HUES64 (cell line): ENCODE results near the gene COA3.

Experiments
- H3K27ac ChIP-seq: 2 replicates; pipeline ENCODE4 v1.7.0; 2013; ENCODE audit warnings: low read depth, low read length, inconsistent platforms
- H3K27me3 ChIP-seq: 2 replicates; pipeline ENCODE4 v1.6.1; 2013; ENCODE audit warnings: mild to moderate bottlenecking, low read length; ENCODE audit not compliant: insufficient read depth
- H3K36me3 ChIP-seq: 2 replicates; pipeline ENCODE4 v1.6.1; 2013; ENCODE audit warnings: mild to moderate bottlenecking, low read length; ENCODE audit not compliant: insufficient read depth
- H3K4me1 ChIP-seq: 2 replicates; pipeline ENCODE4 v1.6.1; 2013; ENCODE audit warnings: mild to moderate bottlenecking, low read length, moderate library complexity; ENCODE audit not compliant: insufficient read depth
- H3K4me3 ChIP-seq: 2 replicates; pipeline ENCODE4 v1.5.1; 2013; ENCODE audit warnings: mild to moderate bottlenecking, low read length, moderate library complexity
- H3K9ac ChIP-seq: 2 replicates; pipeline ENCODE4 v1.6.1; 2013; ENCODE audit warnings: mild to moderate bottlenecking, low read depth, low read length
- H3K9me3 ChIP-seq: 2 replicates; pipeline ENCODE4 v1.6.1; 2013; ENCODE audit warnings: low read depth, low read length; ENCODE audit not compliant: insufficient read depth
- WGBS: fragments of 150-250, 120-280 bp; methylation state at CpG from one replicate; pipeline ENCODE4 v1.1.7; 2013; ENCODE audit warnings: missing lambda C conversion rate; 5-methylcytosine and 5-hydroxymethylcytosine counted together

Gene COA3

DNA sequence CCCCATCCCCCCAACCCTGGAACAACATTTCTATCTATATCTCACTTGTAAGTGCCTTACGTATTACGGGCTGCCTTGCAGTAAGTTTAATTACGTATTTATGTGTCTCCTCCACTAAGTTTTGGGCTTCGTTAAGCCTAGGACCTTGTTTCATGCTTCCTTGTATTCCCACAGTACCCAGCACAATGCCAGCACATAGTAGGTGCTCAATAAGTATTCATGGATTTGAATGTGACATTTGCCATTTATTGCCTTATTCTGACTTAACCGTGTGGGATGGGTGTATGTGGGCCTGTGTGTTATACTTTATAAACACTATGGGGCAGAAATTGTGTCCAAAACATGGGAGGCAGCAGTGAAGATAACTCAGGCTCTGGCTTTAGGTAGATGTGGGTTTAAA, 6.0 kb downstream of the COA3 start:
- H3K27ac ChIP-seq: no peak overlapping the region
- H3K4me3 ChIP-seq: no peak overlapping the region
- WGBS: 89% methylated on average over 5 of the region's 5 CpGs

DNA sequence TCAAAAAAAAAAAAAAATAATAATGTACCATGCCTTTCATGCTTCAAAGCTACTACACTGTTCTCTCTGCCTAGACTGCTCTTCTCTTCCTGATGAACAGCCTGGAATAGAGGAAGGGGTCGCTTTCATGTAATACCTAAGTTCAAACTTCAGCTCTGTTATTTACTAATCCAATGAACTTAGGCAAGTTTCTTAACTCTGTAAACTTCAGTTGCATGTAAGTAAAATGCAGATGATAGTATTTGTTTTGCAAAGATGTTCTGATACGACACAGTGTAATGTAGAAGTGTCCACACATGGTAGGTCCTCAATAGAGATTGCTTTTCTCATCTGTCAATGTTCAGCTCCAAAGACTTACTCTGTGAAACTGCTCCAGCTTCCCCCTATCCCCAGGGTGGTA, 6.6 kb downstream of the COA3 start:
- H3K36me3 ChIP-seq: peaks cover 13% of the 10 kb centered on the region; the same call in 1 of the 2 replicates
- H3K4me3 ChIP-seq: no peak overlapping the region
- no peaks in the 10 kb centered on the region for H3K4me1 ChIP-seq
- 83% methylated on average over 2 of the region's 2 CpGs for WGBS
- H3K27ac ChIP-seq: no peak overlapping the region
- no peaks in the 10 kb centered on the region for H3K9me3 ChIP-seq
- H3K27me3 ChIP-seq: 0 out of 2 replicates have a peak, but pooled peaks cover 2% of the 10 kb centered on the region
- H3K9ac ChIP-seq: no peak overlapping the region

More for the DNA sequence above, 6.0 kb downstream of the COA3 start:
- Histone ChIP-seq H3K4me1 (no peaks in the 10 kb centered on the region), H3K9ac (no peak overlapping the region), H3K36me3 (peaks cover 15% of the 10 kb centered on the region; the same call in 1 of the 2 replicates), H3K9me3 (no peaks in the 10 kb centered on the region), H3K27me3 (0 out of 2 replicates have a peak, but pooled peaks cover 2% of the 10 kb centered on the region)

DNA sequence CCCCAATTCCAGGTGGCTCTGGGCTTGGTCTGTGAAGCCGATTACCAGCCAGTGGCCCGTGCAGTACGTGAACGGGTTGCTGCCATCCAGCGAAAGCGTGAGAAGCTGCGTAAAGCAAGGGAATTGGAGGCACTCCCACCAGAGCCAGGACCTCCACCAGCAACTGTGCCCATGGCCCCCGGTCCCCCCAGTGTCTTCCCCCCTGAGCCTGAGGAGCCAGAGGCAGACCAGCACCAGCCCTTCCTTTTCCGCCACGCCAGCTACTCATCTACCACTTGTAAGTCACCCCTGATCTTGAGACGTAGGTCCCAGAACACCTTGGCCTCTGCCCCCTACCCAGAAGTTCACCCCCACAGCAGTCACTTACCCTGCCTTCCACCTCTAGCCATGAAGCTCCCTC, 11.2 kb downstream of the COA3 start:
- Histone ChIP-seq H3K27me3 (peaks cover 12% of the 10 kb centered on the region), H3K4me1 (peaks cover 13% of the 10 kb centered on the region; the same call in 1 of the 2 replicates), H3K9me3 (no peaks in the 10 kb centered on the region), H3K4me3 (no peak overlapping the region), H3K27ac (no peak overlapping the region), H3K36me3 (no peaks in the 10 kb centered on the region), H3K9ac (no peak overlapping the region)
- 95% methylated on average over 11 of the region's 11 CpGs for WGBS

DNA sequence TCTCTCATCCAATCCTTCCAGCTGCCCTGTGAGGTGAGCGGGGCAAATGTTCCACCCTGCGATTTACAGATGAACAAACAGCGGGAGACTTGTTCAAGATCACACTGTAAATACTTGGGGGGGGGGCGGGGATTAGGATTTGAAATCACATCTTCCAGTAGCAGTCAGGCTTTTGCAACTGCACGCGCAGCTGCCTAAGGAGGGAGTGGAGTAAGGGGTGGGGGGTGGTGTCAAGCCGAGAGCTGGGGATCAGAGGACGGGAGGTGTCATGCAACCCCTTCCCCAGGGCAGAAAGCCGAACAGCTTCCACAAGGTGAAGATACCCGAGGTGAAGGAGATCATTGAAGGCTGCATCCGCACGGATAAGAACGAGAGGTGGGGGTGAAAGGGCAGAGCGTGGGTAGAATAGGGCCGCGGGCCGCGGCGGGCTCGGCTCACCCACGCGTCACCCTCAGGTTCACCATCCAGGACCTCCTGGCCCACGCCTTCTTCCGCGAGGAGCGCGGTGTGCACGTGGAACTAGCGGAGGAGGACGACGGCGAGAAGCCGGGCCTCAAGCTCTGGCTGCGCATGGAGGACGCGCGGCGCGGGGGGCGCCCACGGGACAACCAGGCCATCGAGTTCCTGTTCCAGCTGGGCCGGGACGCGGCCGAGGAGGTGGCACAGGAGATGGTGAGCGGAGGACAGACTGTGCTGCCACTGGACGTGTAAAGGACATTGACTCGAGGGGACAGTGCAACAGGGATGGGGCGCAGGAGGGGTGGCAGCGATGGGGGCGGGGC, 13.5 kb downstream of the COA3 start:
- no peak overlapping the region for H3K27ac ChIP-seq
- H3K4me1 ChIP-seq: peaks cover 13% of the 10 kb centered on the region; the same call in 1 of the 2 replicates
- no peaks in the 10 kb centered on the region for H3K9me3 ChIP-seq
- no peak overlapping the region for H3K4me3 ChIP-seq
- peaks cover 30% of the 10 kb centered on the region for H3K27me3 ChIP-seq
- no peak overlapping the region for H3K9ac ChIP-seq
- WGBS: 94% methylated on average over 52 of the region's 52 CpGs
- no peaks in the 10 kb centered on the region for H3K36me3 ChIP-seq

DNA sequence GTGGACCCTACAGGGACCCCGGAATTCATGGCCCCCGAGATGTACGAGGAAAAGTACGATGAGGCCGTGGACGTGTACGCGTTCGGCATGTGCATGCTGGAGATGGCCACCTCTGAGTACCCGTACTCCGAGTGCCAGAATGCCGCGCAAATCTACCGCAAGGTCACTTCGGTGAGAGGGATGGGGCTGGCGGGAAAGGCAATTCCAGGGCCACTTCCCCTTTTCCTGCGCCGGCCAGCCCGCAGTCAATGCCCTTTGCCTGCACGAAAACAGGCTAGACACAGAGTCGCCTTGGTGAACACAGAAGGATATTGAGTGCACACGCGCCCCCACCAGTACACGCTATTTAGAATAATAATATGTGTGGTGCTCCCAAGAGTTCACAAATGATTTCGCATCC, 14.1 kb downstream of the COA3 start:
- no peak overlapping the region for H3K4me3 ChIP-seq
- H3K9me3 ChIP-seq: no peaks in the 10 kb centered on the region
- no peak overlapping the region for H3K27ac ChIP-seq
- peaks cover 30% of the 10 kb centered on the region for H3K27me3 ChIP-seq
- peaks cover 13% of the 10 kb centered on the region; the same call in 1 of the 2 replicates for H3K4me1 ChIP-seq
- 95% methylated on average over 23 of the region's 25 CpGs for WGBS
- no peak overlapping the region for H3K9ac ChIP-seq
- H3K36me3 ChIP-seq: peaks cover 2% of the 10 kb centered on the region

DNA sequence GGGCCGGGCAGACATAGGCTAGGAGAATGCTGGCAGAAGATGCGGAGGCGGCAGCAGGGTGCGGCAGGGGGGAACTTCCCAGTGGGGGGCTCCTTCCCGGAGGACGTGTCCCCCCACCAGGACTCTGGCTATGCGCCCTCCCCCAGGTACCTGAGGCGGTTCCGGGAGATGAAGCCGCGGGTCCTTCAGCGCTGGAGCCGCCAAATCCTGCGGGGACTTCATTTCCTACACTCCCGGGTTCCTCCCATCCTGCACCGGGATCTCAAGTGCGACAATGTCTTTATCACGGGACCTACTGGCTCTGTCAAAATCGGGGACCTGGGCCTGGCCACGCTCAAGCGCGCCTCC, 14.7 kb downstream of the COA3 start:
- peaks cover 9% of the 10 kb centered on the region for H3K36me3 ChIP-seq
- peaks cover 13% of the 10 kb centered on the region; the same call in 1 of the 2 replicates for H3K4me1 ChIP-seq
- H3K9ac ChIP-seq: no peak overlapping the region
- H3K27me3 ChIP-seq: peaks cover 30% of the 10 kb centered on the region
- no peak overlapping the region for H3K27ac ChIP-seq
- H3K9me3 ChIP-seq: no peaks in the 10 kb centered on the region
- no peak overlapping the region for H3K4me3 ChIP-seq
- 78% methylated on average over 22 of the region's 22 CpGs for WGBS

DNA sequence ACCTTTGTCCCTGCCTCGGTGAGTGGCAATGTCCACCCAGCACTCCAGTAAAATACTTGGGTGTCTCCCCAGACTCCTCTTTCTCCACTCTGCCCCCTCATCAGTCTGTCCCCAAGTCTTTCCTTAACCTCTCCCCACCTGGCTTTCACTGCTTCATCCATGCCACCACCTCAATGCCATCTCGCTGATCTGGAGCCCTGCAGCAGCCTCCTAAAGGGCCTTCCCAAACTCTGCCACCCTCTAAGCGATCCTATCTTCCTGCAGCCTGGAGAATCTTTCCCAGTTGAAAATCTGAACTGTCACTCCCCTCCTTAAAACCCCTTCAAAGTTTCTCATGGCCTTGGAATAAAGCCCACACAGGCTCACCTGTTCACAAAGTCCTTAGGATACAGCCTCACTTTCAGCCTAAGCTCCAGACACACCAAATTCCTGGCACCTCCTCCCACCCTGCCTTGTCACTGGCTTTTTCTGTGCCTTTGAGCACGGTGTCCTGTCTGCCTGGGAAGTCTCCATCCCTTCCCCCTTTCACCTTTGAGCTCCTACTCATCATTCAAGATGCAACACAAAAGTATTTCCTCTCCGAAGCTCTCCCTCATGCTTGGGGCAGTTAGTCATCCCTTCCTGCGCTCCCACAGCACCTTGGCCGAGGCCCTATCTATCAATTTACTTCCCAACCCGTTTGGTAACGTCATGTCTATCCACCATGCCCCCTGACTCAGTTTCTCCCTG, 15.3 kb downstream of the COA3 start:
- Histone ChIP-seq H3K9ac (no peak overlapping the region), H3K36me3 (peaks cover 14% of the 10 kb centered on the region), H3K4me1 (peaks cover 13% of the 10 kb centered on the region; the same call in 1 of the 2 replicates), H3K27ac (no peak overlapping the region), H3K4me3 (no peak overlapping the region), H3K9me3 (no peaks in the 10 kb centered on the region), H3K27me3 (peaks cover 30% of the 10 kb centered on the region)
- 48% methylated on average over 9 of the region's 9 CpGs for WGBS

DNA sequence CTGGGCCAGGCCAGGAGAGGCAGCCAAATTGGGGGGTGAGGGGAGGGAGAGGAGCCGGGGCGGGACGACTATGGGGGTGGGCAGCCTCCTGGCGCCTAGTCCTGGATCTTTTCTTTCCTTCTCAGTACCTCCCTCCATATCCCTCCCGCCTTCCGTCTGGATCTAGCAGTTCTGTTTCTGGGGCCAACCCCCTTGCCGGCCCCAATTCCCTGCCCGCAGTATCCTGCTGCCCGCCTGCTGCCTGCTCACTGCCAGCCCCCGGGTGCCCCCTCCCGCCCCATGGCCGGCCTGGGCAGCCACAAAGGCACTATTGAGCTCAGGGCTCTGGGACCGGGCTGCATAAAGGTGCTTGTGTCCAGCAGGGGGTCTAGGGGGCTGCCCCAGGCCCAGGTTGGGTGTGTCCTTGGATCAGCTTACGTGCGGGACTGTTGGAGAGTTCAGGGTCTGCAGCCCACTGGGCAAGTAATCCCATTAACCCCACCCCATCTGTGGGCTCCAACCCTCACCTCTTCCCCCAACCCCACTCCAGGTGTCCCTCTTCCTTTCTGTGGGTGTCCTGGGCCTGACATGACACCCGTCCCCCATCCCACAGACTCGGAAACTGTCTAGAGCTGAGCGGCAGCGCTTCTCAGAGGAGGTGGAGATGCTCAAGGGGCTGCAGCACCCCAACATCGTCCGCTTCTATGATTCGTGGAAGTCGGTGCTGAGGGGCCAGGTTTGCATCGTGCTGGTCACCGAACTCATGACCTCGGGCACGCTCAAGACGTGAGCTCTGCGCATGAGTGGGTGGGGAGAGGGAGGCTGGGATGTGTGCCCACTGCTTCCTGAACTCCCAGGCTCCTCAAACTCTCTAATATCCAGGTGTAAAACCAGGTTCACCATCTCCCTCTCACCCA, 16.1 kb downstream of the COA3 start:
- WGBS: 77% methylated on average over 28 of the region's 29 CpGs

DNA sequence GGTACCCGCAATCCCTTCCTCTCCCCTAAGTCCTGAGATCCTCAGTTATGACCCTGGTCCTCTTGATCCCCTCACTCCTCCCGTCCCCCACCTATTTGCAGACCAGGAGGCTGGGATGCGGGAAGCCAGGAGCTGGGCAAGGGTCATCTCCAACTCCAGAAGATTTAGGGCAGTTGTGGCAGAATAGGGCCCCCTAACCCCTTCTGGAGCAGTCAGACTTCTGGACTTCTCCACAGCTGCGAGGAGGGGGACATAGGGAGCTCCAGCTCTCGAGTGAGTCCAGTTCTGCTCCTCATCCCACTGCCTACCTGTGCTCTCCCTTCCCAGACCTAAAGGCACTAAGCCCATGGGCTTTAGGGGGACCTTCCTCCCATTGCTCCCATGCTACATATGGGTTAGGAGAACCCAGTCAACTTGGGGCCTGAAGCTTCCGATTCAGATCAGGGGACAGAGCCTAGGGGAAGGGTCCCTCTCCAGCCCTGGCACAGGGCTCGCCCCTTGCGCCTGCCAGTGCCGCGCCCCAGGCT, 16.8 kb downstream of the COA3 start:
- H3K4me1 ChIP-seq: peaks cover 13% of the 10 kb centered on the region; the same call in 1 of the 2 replicates
- no peak overlapping the region for H3K9ac ChIP-seq
- H3K27ac ChIP-seq: no peak overlapping the region
- 79% methylated on average over 10 of the region's 10 CpGs for WGBS
- H3K27me3 ChIP-seq: peaks cover 28% of the 10 kb centered on the region
- H3K4me3 ChIP-seq: peak overlapping the region; percentile 72
- peaks cover 25% of the 10 kb centered on the region for H3K36me3 ChIP-seq
- no peaks in the 10 kb centered on the region for H3K9me3 ChIP-seq

More for the DNA sequence above, 16.1 kb downstream of the COA3 start:
- Histone ChIP-seq H3K4me1 (peaks cover 13% of the 10 kb centered on the region; the same call in 1 of the 2 replicates), H3K9ac (no peak overlapping the region), H3K27me3 (peaks cover 28% of the 10 kb centered on the region), H3K9me3 (no peaks in the 10 kb centered on the region), H3K27ac (no peak overlapping the region), H3K4me3 (no peak overlapping the region), H3K36me3 (peaks cover 20% of the 10 kb centered on the region)

DNA sequence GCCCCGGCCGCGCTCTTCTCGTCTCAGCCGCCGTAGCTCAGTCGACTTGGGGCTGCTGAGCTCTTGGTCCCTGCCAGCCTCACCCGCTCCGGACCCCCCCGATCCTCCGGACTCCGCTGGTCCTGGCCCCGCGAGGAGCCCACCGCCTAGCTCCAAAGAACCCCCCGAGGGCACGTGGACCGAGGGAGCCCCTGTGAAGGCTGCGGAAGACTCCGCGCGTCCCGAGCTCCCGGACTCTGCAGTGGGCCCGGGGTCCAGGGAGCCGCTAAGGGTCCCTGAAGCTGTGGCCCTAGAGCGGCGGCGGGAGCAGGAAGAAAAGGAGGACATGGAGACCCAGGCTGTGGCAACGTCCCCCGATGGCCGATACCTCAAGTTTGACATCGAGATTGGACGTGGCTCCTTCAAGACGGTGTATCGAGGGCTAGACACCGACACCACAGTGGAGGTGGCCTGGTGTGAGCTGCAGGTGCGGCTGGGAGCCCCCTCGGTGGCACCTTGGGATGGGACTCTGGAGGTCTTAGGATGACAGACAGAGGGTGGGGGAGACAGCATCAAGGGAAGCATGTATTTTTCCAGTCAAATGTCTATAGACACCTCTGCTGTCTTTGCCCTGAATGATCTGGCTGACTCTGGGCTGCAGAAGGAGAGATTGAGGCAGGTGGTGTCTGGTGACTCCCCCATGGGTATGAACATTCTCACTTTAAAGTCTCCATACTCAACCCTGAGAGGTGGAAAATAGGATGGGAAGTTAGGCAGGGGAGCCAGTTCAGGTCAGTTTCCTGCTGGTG, 17.5 kb downstream of the COA3 start:
- peaks cover 13% of the 10 kb centered on the region; the same call in 1 of the 2 replicates for H3K4me1 ChIP-seq
- H3K27me3 ChIP-seq: peaks cover 28% of the 10 kb centered on the region
- peaks cover 32% of the 10 kb centered on the region for H3K36me3 ChIP-seq
- H3K27ac ChIP-seq: no peak overlapping the region
- peak overlapping the region; percentile 72 for H3K4me3 ChIP-seq
- H3K9ac ChIP-seq: peak overlapping the region; percentile 63
- H3K9me3 ChIP-seq: no peaks in the 10 kb centered on the region
- 5% methylated on average over 39 of the region's 39 CpGs for WGBS
